Measurements from ENCODE around the gene NME2.

DNA sequence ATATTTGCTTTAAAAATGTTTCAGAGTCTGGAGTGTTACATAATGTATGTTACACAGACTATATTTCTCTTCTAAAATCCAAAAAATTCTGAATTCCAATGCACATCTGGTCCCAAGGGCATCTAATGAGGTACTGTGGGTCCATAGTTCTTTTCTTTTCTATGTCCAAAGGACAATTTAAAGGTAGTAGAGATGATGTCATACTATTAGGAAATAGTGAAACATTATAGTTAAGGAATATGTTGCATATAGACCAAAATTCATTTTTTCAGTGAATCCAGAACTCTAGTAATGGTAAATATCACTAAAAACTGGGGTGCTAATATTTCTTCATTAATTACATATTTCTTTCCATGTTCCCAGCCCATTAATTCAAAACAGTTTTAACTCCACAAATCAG lies 23.0 kb downstream of the NME2 start:
- TF ChIP-seq EZH2 (IDR thresholded peaks at IDR 0.05; ENCODE audit: low read length, unreplicated experiment) (no peak), EZH2phosphoT487 (IDR thresholded peaks at IDR 0.05; ENCODE audit: borderline replicate concordance, low read length) (no peak)

Data from PC-3 (cell line).